ENCODE measurements around the gene GRAMD2B.

DNA sequence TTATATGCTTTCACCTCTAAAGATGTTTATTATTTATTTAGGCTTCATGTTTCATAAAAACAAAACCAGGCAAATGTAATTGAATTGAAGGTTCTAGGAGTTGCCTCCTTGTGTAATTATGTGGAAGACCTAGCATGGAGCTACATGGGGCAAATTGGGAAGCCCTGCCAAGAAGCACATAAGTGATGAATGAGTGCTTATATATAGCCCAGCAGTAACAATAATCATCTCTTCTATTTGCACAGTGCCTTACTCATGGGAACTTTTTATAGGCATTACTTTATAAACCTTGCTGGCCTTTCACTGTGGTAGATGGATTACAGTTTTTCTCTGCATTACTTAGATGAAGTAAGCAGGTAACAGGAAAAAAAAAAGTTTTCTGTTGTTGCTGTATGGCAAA is 40.0 kb upstream of the GRAMD2B start:
- TF ChIP-seq, protein P1, sequence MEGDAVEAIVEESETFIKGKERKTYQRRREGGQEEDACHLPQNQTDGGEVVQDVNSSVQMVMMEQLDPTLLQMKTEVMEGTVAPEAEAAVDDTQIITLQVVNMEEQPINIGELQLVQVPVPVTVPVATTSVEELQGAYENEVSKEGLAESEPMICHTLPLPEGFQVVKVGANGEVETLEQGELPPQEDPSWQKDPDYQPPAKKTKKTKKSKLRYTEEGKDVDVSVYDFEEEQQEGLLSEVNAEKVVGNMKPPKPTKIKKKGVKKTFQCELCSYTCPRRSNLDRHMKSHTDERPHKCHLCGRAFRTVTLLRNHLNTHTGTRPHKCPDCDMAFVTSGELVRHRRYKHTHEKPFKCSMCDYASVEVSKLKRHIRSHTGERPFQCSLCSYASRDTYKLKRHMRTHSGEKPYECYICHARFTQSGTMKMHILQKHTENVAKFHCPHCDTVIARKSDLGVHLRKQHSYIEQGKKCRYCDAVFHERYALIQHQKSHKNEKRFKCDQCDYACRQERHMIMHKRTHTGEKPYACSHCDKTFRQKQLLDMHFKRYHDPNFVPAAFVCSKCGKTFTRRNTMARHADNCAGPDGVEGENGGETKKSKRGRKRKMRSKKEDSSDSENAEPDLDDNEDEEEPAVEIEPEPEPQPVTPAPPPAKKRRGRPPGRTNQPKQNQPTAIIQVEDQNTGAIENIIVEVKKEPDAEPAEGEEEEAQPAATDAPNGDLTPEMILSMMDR (IDR thresholded peaks at IDR 0.05; ENCODE audit: poor library complexity): no peak
- TF ChIP-seq EZH2 (IDR thresholded peaks at IDR 0.05; ENCODE audit: borderline replicate concordance) (no peak), EZH2phosphoT487 (IDR thresholded peaks at IDR 0.05; ENCODE audit: low read depth, severe bottlenecking, unreplicated experiment) (no peak)
